Smooth muscle cell of trachea (primary cell): ENCODE data around the gene TEX261. TPM values are rescaled to one million over a fixed set of nuclear protein-coding genes. Genes with fewer than 3 reads are reported as not detected.

Experiments used
- total RNA-seq: library from RNA; depleted of rRNA; stranded (reverse); fragments of >200 nt; gene quantifications from 2 replicates; pipeline ENCODE4 v1.2.1, GENCODE V29; 2014

Gene TEX261
- 36.7 and 36.9 TPM in 2 replicates for total RNA-seq

GRCh38 chr2:70994699-70995425 lies at the start of gene TEX261:
TEX261 (minus strand) TSS chr2:70994873; CDS start chr2:70994757, 116 bp downstream.

GRCh38 chr2:70978341-70979179 lies 16.1 kb downstream of the TEX261 start, which contains the start of gene ANKRD53:
ANKRD53 (plus strand) TSS chr2:70978630; CDS start chr2:70978646, 16 bp downstream.

Other genes starting within 250 kb of the TEX261 start
- gene ADD2, start 226.7 kb downstream of the TEX261 start, total RNA-seq, result 0.29 TPM in 1 of 2 replicates, not detected in the other
- gene FIGLA, start 204.2 kb downstream of the TEX261 start, total RNA-seq, result not detected in 2 replicates
- not detected in 2 replicates for gene CLEC4F, start 174.3 kb downstream of the TEX261 start, total RNA-seq
- not detected in 2 replicates for gene CD207, start 159.1 kb downstream of the TEX261 start, total RNA-seq
- gene VAX2, start 94.3 kb downstream of the TEX261 start, total RNA-seq, result 0.87 and 1.5 TPM in 2 replicates
- gene ATP6V1B1, start 59.0 kb downstream of the TEX261 start, total RNA-seq, result 0.58 and 1.7 TPM in 2 replicates
- gene ANKRD53, start 16.2 kb downstream of the TEX261 start, total RNA-seq, result 0.83 and 1.3 TPM in 2 replicates
- 70.8 and 76.3 TPM in 2 replicates for gene NAGK, start 73.8 kb upstream of the TEX261 start, total RNA-seq
- gene MCEE, start 135.4 kb upstream of the TEX261 start, total RNA-seq, result 23.5 and 29.8 TPM in 2 replicates
- gene MPHOSPH10, start 135.8 kb upstream of the TEX261 start, total RNA-seq, result 10.9 and 22.5 TPM in 2 replicates
- gene PAIP2B, start 232.2 kb upstream of the TEX261 start, total RNA-seq, result 0.66 and 0.73 TPM in 2 replicates